GM19025 (cell line): ENCODE results near the gene STAMBP.
"Not testable (repeated sequence)": the region's sequence is repeated elsewhere in the genome, so short reads cannot be mapped to it uniquely, and the experiment has no call there.

Source experiments
- ATAC-seq: cut with Tn5 transposase; IDR thresholded peaks from one replicate; pipeline ENCODE4 v1.9.1; 2021; ENCODE audit warnings: mild to moderate bottlenecking, low read depth, moderate library complexity; ENCODE audit not compliant: unreplicated experiment

Gene STAMBP

GRCh38 chr2:73836141-73836943 lies 7.6 kb downstream of the STAMBP start:
- ATAC-seq: no peak

DNA sequence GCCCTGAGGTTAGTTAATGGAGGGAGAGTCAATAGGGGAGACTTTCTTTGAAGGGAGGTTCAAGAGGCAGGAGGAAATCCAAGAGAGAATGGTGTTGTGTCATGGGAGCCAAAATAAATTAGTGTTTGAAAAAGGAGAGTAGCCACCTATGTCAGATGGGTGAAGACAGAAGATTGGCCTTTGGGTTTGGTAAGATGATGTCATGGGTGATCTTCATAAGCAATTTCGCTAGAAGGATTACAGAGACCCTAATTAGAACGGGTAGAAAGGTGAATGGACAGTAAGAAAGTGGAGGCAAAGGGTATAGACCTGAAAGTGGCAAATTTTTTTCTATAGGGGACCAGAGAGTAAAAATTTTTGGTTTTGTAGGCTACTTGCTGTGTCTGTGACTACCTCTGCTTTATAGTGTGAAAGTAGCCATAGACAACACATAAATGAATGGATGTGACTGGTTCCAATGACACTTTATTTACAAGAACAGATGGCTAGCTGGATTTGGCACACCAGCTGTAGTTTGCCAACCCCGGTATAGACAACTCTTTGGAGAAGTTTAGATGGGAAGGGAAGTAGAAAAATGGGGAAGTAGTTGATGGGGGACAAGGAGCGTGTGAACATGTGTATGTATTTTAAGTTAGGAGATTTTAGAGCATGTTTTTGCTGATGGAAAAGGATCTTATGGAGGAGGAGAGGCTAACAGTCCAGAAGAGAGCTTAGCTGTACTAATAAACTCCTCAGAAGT lies 9.3 kb downstream of the STAMBP start:
- no peak for ATAC-seq

DNA sequence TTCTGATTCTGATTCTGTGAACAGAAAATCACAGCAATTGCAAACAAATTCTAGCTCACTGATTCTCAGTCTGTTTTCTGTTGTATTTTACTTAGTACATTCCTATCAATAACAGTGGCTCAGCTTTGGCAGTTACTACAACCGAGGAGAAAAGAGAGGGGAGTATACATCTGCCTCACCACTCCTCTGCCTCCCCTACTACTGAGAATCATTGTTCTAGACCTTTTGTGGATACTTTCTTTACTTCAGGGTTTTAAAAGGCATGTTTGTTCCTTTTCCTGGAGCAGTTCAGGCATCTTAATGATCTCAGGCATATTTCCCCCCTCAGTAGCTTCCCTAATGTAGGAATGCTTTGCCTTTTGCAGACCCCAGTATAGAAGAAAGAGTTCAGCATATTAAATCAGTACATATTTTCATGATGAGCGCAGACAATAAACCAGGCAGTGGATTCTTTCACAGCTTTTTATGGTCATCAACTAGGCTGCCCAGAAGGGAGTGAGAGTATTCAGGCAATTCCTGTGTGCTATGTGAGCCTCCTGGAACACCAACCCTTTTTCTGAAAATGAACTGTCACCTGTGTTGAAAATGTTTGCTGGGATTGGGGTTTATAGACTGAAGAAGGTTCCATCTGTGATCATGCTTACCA lies 10.3 kb downstream of the STAMBP start:
- ATAC-seq: no peak

GRCh38 chr2:73839653-73840411 lies 11.1 kb downstream of the STAMBP start:
- ATAC-seq: no peak

- no peak for ATAC-seq
These were observed 13.4 kb downstream of the STAMBP start for GRCh38 chr2:73841912-73842738.

DNA sequence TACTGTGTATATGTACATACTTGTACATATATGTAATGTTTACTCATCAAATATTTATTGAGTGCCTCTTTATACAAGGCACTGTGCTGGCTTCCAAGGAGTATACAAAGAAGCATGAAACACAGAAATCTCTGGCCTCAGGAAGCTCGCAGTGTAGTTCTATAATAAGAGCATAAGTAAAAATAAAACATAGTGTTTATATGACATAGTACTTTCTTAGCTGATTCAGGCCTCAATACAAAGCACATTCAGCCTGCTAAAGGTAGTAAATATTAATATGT lies 13.9 kb downstream of the STAMBP start:
- no peak for ATAC-seq

DNA sequence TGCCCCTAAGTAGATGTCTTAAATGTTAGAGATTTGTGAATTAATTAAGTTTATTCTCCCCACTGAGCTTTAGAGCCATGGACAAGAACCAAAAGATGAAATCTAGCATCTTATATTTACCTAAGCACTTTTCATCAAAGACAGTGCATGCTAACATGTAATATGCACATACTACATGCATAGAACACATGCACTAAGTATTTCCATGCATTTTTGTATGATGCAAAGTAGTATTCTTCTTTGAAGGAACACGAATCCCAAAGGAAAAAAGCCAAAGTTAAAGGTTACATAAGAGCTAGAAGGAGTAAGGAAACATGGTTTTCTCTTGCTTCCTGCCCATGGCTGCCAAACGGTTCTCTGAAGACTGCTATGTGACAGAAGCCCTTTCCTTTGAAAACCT lies 15.3 kb downstream of the STAMBP start:
- ATAC-seq: no peak

GRCh38 chr2:73850009-73850408 lies 21.2 kb downstream of the STAMBP start:
- ATAC-seq: no peak

DNA sequence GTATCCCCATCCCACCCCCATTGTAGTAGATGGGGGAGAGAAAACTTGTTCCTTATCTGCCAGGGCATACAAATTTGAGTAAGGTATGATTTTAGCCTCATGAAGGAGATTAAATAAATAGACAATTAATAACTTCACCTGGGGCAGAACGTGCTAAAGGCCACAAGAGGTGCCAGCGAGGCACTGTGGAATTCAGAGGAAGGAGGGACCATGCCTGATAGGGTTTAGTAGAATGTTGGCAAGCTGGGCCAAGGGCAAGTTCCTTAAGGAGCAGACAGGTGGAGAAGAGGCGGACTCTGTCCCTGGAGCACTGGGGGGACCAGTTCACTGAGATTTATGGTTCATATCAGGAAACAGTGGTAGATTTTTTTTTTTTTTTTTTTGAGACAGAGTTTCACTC lies 22.5 kb downstream of the STAMBP start:
- no peak for ATAC-seq

DNA sequence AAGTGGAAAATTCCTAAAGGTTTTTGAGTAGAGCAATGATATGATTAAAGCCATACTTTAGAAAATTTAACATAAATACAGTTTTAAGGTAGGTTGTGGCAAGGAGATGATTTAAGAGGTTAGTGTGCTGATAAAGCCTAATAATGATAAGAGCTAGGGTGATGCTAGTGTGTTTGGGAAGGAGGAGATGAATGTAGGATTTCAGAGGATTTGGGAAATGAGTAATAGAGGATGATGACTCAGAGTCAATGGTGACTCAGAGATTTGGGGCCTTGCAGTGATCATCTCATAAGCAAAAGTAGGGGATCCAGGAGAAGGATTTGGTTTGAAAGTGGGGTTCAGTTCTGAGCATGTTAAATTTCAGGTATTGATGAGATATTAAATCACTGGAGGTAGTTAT lies 23.3 kb downstream of the STAMBP start:
- no peak for ATAC-seq

- no peak for ATAC-seq
These were observed 26.8 kb downstream of the STAMBP start for GRCh38 chr2:73855526-73855925.

- ATAC-seq: no peak
These were observed 27.5 kb downstream of the STAMBP start for GRCh38 chr2:73856214-73856613.

DNA sequence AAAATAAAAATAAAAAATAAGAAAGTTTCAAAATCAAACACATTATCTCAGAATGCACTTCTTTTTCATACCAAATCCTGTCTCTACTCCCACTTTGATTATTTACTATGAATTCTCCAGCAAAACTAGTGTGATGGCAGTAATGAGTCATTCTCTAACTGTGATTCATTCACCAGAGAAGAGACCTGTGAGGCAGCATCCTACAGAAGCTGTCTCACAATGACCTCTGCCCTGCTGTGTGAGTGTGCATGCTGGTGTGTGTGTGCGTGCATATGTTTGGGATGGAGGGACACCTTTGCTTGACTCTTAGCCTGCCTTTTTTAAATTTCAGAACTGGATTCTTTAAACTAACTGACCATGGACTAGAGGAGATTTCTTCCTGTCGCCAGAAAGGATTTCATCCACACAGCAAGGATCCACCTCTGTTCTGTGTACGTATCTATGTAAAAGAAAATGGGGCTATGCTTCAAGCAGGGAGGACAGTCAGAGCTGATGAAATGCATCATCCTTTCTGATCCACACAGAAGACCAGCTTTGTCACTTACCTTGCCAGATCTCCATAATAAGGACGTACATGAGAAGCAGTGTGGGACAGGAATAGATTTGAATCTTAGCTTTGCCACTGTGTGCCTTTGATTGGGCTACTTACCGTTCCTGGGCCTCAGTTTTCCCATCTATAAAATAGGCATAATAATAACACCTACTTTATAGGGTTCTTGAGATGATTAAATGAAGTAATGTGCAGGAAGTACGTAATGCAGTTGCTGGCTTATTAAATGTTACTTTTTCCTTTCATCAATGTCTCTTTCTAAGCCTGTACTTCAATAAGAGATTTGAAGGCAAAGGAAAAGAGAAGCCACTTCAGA lies 31.2 kb downstream of the STAMBP start:
- ATAC-seq: no peak

DNA sequence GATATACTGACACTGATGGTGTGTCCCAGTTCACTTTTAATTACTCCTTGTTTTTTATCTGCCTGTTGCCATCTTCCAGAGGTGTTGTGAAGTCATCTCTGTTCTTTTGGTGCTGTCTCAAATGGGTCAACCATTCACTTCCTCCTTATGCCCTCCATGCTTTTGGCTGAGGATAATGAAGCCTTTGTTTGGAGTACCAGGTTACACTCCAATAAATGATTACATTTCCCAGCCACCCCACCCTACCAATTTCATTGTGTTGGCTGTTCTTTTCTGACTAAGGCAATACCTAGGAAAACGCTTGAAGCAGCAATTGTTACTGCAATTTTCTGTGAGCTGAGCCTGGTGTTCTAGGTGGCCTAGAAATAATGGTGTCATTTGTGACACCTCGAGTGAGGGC lies 34.2 kb downstream of the STAMBP start:
- ATAC-seq: no peak

DNA sequence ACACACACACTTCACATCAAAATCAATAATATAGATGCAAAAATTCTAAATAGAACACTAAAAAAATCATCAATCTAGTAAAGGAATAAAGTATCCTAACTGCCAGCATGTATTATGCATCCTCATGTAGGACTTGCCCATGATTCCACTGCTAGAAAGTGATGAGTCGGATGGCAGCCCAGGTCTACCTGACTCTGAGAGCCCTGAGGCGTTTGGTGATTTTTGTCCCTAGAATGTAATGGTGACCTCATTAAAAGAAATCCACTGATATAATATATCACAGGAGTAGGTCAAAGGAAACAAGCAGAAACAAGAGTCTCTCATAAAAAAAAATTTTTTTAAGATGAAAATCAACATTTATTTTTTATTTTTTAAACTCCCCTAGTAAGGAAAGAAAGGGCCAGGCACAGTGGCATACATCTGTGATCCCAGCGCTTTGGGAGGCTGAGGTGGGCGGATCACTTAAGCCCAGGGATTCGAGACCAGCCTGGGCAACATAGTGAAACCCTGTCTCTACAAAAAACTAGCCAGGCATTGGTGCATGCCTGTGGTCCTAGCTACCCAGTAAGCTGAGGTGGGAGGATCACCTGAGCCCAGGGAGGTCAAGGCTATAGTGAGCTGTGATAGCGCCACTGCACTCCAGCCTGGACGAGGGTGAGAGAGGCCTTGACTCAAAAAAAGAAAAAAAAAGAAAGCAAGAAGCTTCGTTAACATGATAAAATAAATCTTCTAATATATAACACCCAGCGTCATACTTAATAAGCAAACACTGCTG lies 39.6 kb downstream of the STAMBP start:
- no peak for ATAC-seq

DNA sequence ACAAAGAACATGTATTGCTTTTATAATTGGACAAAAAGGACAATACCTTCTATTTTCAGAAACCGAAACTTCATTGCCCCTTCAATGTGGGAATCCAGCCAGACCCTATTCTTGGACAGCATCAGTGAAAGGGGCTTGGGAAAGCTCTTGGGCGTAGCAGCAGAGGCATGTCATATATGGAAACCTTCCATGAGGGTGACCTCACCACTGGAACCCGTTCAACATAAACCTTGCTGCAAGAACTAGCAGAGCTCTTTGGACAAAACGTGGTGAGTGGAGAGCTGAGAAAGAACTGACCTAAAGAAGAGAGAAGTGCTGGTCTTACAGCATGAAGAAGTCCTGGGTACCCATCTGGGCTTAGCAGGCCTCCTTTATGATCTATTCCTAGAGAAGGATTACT lies 41.3 kb downstream of the STAMBP start:
- no peak for ATAC-seq

DNA sequence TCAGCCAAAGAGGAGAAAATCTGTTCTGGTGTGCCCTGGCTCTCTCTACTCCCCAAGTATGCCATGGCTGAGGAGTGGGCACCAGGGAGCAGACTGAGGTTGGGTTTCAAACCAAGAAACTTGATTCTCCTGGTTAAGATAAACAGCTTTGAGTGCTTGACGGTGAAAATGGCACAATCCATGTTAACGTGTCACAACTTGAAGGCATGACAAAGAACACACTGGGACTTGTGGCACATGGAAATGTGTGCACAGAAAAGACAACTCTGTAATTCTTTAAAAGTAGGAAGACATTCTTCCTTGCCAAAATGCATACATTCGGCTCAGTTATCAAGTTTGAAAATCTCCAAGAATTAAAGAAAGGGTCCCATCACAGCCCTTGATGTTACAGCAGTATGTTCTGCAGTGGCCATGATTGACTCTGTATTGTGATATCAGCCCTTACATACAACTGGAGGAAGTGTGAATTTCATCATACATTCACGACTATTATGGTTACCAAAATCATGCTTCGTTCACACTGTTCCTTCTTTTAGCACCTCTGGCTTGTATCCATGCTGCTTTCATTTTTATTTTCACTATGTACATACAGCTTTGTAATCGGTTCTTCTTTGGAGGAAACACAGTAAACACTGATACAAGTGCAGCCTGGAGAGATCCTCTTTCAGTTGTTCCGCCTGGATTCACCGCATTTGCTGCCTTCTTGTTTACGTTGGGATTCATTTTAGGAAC lies 48.5 kb downstream of the STAMBP start:
- ATAC-seq: no peak

DNA sequence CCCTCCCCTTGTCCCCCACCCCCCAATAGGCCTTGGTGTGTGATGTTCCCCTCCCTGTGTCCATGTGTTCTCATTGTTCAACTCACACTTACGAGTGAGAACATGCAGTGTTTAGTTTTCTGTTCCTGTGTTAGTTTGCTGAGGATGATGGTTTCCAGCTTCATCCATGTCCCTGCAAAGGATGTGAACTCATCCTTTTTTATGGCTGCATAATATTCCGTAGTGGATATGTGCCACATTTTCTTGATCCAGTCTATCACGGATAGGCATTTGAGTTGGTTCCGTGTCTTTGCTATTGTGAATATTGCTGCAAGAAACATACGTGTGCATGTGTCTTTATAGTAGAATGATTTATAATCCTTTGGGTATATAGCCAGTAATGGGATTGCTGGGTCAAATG lies 49.2 kb downstream of the STAMBP start:
- ATAC-seq: not testable (repeated sequence)
